ENCODE data around the gene SYCP2L. TPM values are rescaled to one million over a fixed set of nuclear protein-coding genes. Genes with fewer than 3 reads are reported as not detected.
"Not testable (repeated sequence)": the region's sequence is repeated elsewhere in the genome, so short reads cannot be mapped to it uniquely, and the experiment has no call there.

SYCP2L gene
- total RNA-seq, 2 experiments from 2014 or later: 0.13 TPM; not detected in 1

GRCh38 chr6:10963113-10963512 is 76.3 kb downstream of the SYCP2L start:
- ATAC-seq: no peak
- H3K9me3 Mint-ChIP-seq (ENCODE audit: insufficient read depth): no peaks in the 10 kb centered on the region
- no peak for DNase-seq
- peaks cover 2% of the 10 kb centered on the region for H3K4me1 Mint-ChIP-seq (ENCODE audit: low read depth)
- H3K27me3 Mint-ChIP-seq (ENCODE audit: low read depth): peaks cover 19% of the 10 kb centered on the region
- H3K27ac Mint-ChIP-seq: no peak overlapping the region
- no peaks in the 10 kb centered on the region for H3K36me3 Mint-ChIP-seq (ENCODE audit: low read depth)
- ChIA-PET POLR2A (no interaction called here), CTCF (interaction anchor here (1.1 kb wide), 1 partner anchor 9 kb away, joined by 4 read pairs; no protein-coding TSS in a partner anchor)
- no peak overlapping the region for H3K4me3 Mint-ChIP-seq

GRCh38 chr6:10964684-10965083 is 77.8 kb downstream of the SYCP2L start:
- POLR2A ChIA-PET: no interaction called here
- no peaks in the 10 kb centered on the region for H3K36me3 Mint-ChIP-seq (ENCODE audit: low read depth)
- CTCF ChIA-PET: no interaction called here

GRCh38 chr6:10968776-10969175 is 81.9 kb downstream of the SYCP2L start:
- CTCF ChIA-PET: no interaction called here
- POLR2A ChIA-PET: no interaction called here
- Mint-ChIP-seq H3K27me3 (ENCODE audit: low read depth) (peaks cover 7% of the 10 kb centered on the region), H3K9me3 (ENCODE audit: insufficient read depth) (no peaks in the 10 kb centered on the region), H3K36me3 (ENCODE audit: low read depth) (no peaks in the 10 kb centered on the region), H3K4me1 (ENCODE audit: low read depth) (peaks cover 2% of the 10 kb centered on the region), H3K4me3 (no peak overlapping the region), H3K27ac (no peak overlapping the region)
- ATAC-seq: no peak
- DNase-seq: no peak

More at GRCh38 chr6:10964684-10965083, 77.8 kb downstream of the SYCP2L start:
- ATAC-seq (no peak), DNase-seq (no peak)
- H3K27ac Mint-ChIP-seq: no peak overlapping the region
- no peak overlapping the region for H3K4me3 Mint-ChIP-seq
- peaks cover 2% of the 10 kb centered on the region for H3K4me1 Mint-ChIP-seq (ENCODE audit: low read depth)
- peaks cover 19% of the 10 kb centered on the region for H3K27me3 Mint-ChIP-seq (ENCODE audit: low read depth)
- no peaks in the 10 kb centered on the region for H3K9me3 Mint-ChIP-seq (ENCODE audit: insufficient read depth)

GRCh38 chr6:10970731-10971130 is 83.9 kb downstream of the SYCP2L start:
- Mint-ChIP-seq H3K27me3 (ENCODE audit: low read depth) (peaks cover 4% of the 10 kb centered on the region), H3K4me1 (ENCODE audit: low read depth) (no peaks in the 10 kb centered on the region), H3K9me3 (ENCODE audit: insufficient read depth) (no peaks in the 10 kb centered on the region), H3K4me3 (no peak overlapping the region), H3K36me3 (ENCODE audit: low read depth) (no peaks in the 10 kb centered on the region), H3K27ac (no peak overlapping the region)
- DNase-seq (no peak), ATAC-seq (no peak)
- ChIA-PET POLR2A (no interaction called here), CTCF (no interaction called here)

GRCh38 chr6:10972196-10972595 is 85.3 kb downstream of the SYCP2L start:
- peaks cover 4% of the 10 kb centered on the region for H3K27me3 Mint-ChIP-seq (ENCODE audit: low read depth)
- no peak overlapping the region for H3K4me3 Mint-ChIP-seq
- H3K9me3 Mint-ChIP-seq (ENCODE audit: insufficient read depth): no peaks in the 10 kb centered on the region
- DNase-seq (no peak), ATAC-seq (no peak)
- H3K36me3 Mint-ChIP-seq (ENCODE audit: low read depth): no peaks in the 10 kb centered on the region
- H3K27ac Mint-ChIP-seq: no peak overlapping the region
- H3K4me1 Mint-ChIP-seq (ENCODE audit: low read depth): no peaks in the 10 kb centered on the region
- POLR2A ChIA-PET: no interaction called here
- CTCF ChIA-PET: interaction anchor here (1.1 to 1.4 kb wide), 2 partner anchors 18 to 494 kb away, joined by 3 to 4 read pairs; no protein-coding TSS in a partner anchor

GRCh38 chr6:10976571-10976970 is 89.7 kb downstream of the SYCP2L start:
- ATAC-seq: no peak
- CTCF ChIA-PET: interaction anchor here (1.8 kb wide), 1 partner anchor 22 kb away, joined by 4 read pairs; no protein-coding TSS in a partner anchor
- POLR2A ChIA-PET: no interaction called here
- no peaks in the 10 kb centered on the region for H3K4me1 Mint-ChIP-seq (ENCODE audit: low read depth)
- H3K4me3 Mint-ChIP-seq: no peak overlapping the region
- no peak for DNase-seq
- no peaks in the 10 kb centered on the region for H3K36me3 Mint-ChIP-seq (ENCODE audit: low read depth)
- no peak overlapping the region for H3K27ac Mint-ChIP-seq
- H3K9me3 Mint-ChIP-seq (ENCODE audit: insufficient read depth): no peaks in the 10 kb centered on the region
- no peaks in the 10 kb centered on the region for H3K27me3 Mint-ChIP-seq (ENCODE audit: low read depth)

GRCh38 chr6:10977231-10977968 is 90.5 kb downstream of the SYCP2L start:
- DNase-seq (no peak), ATAC-seq (no peak)
- Mint-ChIP-seq H3K9me3 (ENCODE audit: insufficient read depth) (no peaks in the 10 kb centered on the region), H3K4me1 (ENCODE audit: low read depth) (no peaks in the 10 kb centered on the region), H3K27ac (no peak overlapping the region), H3K27me3 (ENCODE audit: low read depth) (no peaks in the 10 kb centered on the region), H3K36me3 (ENCODE audit: low read depth) (no peaks in the 10 kb centered on the region), H3K4me3 (no peak overlapping the region)
- POLR2A ChIA-PET: no interaction called here
- CTCF ChIA-PET: interaction anchor here (1.8 kb wide), 1 partner anchor 23 kb away, joined by 4 read pairs; no protein-coding TSS in a partner anchor

GRCh38 chr6:10979603-10980002 is 92.8 kb downstream of the SYCP2L start:
- CTCF ChIA-PET: interaction anchor here (0.9 kb wide), 1 partner anchor 8 kb away, joined by 3 read pairs; no protein-coding TSS in a partner anchor
- no peaks in the 10 kb centered on the region for H3K9me3 Mint-ChIP-seq (ENCODE audit: insufficient read depth)
- no peak for ATAC-seq

GRCh38 chr6:10981409-10981808 is 94.6 kb downstream of the SYCP2L start:
- H3K36me3 Mint-ChIP-seq (ENCODE audit: low read depth): no peaks in the 10 kb centered on the region
- peaks cover 2% of the 10 kb centered on the region for H3K27me3 Mint-ChIP-seq (ENCODE audit: low read depth)
- ChIA-PET POLR2A (no interaction called here), CTCF (interaction anchor here (1.2 kb wide), 1 partner anchor 27 kb away, joined by 3 read pairs; no protein-coding TSS in a partner anchor)
- H3K9me3 Mint-ChIP-seq (ENCODE audit: insufficient read depth): no peaks in the 10 kb centered on the region
- no peaks in the 10 kb centered on the region for H3K4me1 Mint-ChIP-seq (ENCODE audit: low read depth)
- H3K4me3 Mint-ChIP-seq: no peak overlapping the region
- ATAC-seq: no peak
- H3K27ac Mint-ChIP-seq: no peak overlapping the region
- no peak for DNase-seq

More at GRCh38 chr6:10979603-10980002, 92.8 kb downstream of the SYCP2L start:
- H3K27me3 Mint-ChIP-seq (ENCODE audit: low read depth): peaks cover 2% of the 10 kb centered on the region
- no peak overlapping the region for H3K27ac Mint-ChIP-seq
- no peaks in the 10 kb centered on the region for H3K36me3 Mint-ChIP-seq (ENCODE audit: low read depth)
- no peak overlapping the region for H3K4me3 Mint-ChIP-seq
- POLR2A ChIA-PET: no interaction called here
- no peaks in the 10 kb centered on the region for H3K4me1 Mint-ChIP-seq (ENCODE audit: low read depth)
- no peak for DNase-seq

GRCh38 chr6:10984959-10985358 is 98.1 kb downstream of the SYCP2L start:
- POLR2A ChIA-PET; H3K36me3 Mint-ChIP-seq (ENCODE audit: low read depth); DNase-seq; CTCF ChIA-PET; H3K9me3 Mint-ChIP-seq (ENCODE audit: insufficient read depth); H3K27me3 Mint-ChIP-seq (ENCODE audit: low read depth); H3K4me1 Mint-ChIP-seq (ENCODE audit: low read depth); ATAC-seq; H3K27ac Mint-ChIP-seq; H3K4me3 Mint-ChIP-seq: not testable (repeated sequence)

GRCh38 chr6:10989587-10989986 is 102.7 kb downstream of the SYCP2L start:
- Mint-ChIP-seq H3K4me3 (no peak overlapping the region), H3K4me1 (ENCODE audit: low read depth) (no peaks in the 10 kb centered on the region), H3K27ac (no peak overlapping the region), H3K27me3 (ENCODE audit: low read depth) (no peaks in the 10 kb centered on the region), H3K9me3 (ENCODE audit: insufficient read depth) (no peaks in the 10 kb centered on the region), H3K36me3 (ENCODE audit: low read depth) (no peaks in the 10 kb centered on the region)
- ChIA-PET CTCF (interaction anchor here (1.6 kb wide), 1 partner anchor 35 kb away, joined by 6 read pairs; no protein-coding TSS in a partner anchor), POLR2A (no interaction called here)
- no peak for ATAC-seq
- DNase-seq: no peak

- H3K36me3 Mint-ChIP-seq (ENCODE audit: low read depth): no peaks in the 10 kb centered on the region
- ChIA-PET CTCF (interaction anchor here (1.6 kb wide), 1 partner anchor 37 kb away, joined by 6 read pairs; no protein-coding TSS in a partner anchor), POLR2A (no interaction called here)
- no peak overlapping the region for H3K27ac Mint-ChIP-seq
- DNase-seq (no peak), ATAC-seq (no peak)
- H3K27me3 Mint-ChIP-seq (ENCODE audit: low read depth): no peaks in the 10 kb centered on the region
- no peaks in the 10 kb centered on the region for H3K4me1 Mint-ChIP-seq (ENCODE audit: low read depth)
- no peaks in the 10 kb centered on the region for H3K9me3 Mint-ChIP-seq (ENCODE audit: insufficient read depth)
- no peak overlapping the region for H3K4me3 Mint-ChIP-seq
Measured at GRCh38 chr6:10991115-10991514, 104.3 kb downstream of the SYCP2L start.
